ENCODE data around the gene MAP10.

Gene MAP10

DNA sequence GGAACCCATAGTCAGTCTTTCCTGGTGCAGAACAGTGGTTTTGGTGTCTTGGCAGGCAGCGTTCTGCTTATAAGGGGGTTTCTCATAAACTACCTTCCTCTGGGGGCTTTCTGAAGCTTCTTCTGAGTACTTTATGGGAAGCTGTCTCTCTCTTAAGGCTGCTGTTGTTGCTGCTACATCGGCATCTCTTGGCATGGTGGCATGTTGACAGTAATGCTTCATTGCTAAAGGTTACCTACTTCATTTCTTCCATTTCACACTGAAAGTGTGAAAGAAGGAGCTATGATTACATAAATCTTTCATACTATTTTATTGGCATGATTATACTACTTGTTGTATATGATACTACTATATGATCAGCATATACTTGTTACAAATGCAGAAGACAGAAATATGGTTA lies 6.3 kb upstream of the MAP10 start:
- DNase-seq = no peak

DNA sequence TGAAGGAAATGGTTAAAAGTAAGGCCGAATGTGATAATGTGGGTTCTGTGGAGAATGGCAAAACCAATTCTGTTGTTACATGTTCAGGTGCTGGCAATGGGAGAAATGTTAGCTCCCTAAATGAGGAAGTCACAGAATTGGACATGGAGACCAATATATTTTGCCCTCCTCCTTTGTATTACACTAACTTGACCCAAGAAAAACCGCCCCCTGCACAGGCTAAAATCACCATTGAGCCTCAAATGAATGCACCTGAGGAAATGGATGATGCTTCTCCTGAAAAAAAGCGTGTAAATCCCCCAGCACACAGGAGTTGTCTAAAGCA lies 932 bp downstream of the MAP10 start:
- no peak for DNase-seq

DNA sequence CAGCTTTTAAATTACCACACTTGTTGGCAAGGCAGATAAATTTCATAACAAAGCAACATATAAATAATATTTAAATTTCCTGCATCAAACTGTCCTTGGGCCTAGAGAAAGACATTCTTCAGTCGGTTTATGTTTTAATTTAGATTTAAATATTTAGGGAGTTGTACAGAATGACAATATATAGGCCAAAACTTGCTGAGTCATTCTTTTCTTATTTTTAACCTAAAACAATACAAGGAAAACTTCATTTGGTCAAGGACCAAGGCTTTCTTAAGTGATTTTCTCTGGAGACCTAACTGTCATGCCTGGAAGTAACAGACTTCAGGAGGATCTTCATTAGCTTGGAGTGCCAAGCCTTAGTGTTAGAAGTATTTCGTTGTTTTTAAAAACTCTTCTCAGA lies 5.6 kb downstream of the MAP10 start:
- DNase-seq = no peak

DNA sequence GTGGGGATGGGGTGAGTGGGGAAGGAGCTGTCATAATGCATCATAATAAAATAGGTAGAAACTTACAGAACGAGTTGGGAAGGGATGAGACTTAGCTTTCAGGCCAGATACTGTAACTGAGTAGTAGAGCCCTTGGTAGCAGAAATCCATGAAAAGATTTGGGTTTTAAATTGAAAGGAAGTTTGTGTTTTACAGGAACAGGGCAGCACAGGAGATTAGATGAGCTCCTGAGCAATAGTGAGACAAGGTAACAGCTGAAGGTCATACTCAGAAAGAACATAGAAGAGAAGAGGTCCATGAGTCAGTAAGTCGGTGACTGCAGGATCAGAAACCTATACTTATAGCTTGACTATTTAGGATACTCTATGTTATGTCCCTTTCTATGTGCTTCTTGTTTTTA lies 7.3 kb downstream of the MAP10 start:
- no peak for DNase-seq

DNA sequence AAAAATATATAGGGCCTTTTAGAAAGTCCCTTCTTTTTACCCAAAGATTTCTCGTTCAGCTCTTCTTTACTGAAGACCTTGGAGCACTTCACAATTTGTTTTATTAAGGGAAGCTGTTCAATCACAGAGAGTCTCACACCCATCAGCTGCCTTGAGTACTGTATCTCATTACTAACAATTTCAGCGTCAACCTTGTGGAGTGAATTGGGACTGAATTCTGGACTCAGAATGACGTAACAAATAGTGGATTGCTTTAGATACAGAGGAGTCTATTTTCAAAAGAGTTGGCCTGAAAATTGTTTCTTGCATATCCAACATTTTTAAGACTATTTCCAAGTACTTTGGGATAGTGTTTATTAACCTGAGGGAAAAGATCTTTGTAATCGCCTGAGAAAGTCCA lies 7.9 kb downstream of the MAP10 start:
- DNase-seq = no peak

DNA sequence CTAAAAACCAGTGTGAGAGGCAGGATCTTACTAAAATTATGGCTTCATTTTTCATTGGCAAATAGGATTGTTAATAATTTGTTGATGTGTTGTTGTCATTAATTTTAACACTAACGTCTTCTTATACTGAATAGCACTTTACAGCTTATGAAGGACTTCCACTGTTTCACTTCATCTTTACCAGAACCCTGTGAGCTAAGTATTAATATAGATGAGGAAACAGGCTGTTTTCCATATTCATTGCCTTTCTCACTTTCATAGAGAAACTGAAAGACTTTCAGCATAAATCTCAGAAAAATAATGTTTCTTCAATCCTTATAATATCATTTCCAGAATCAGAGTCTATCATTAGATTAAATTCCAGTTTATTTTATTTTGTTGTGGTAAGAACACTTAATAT lies 8.5 kb downstream of the MAP10 start:
- no peak for DNase-seq

DNA sequence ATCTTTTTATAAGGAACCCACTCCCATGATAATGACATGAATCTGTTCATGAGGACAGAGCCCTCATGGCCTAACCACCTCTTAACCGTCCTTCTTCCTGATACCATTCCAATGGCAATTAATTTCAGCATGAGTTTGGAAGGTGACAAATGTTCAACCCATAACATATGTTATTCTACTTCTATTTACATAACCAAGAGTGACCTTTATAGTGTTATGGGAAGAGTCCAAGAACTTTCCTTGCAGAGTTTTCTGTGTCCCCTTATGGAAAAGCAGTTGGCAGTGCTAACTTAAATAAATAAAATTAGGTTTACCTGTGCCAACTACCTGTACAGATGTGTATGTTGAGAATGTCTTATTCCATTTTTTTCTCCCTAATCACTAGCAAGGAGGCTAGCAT lies 11.1 kb downstream of the MAP10 start:
- no peak for DNase-seq

DNA sequence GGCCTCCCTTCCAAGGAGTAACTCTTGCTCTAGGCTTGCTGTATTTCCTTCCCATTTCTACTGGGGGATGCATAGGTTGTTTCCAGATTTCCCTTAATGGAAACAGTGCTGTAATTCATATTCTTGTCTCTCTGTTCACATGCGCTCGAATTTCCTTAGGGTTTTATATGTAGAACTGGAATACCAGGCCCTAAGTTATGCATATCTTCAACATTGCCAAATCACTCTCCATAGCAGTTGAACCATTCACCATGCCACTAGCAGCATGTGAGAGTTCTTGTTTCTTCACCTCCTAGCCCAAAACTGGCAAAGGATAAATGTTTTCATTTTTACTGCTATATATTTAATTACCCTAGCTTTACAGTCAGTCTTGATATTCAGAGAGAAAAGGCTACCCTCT lies 12.8 kb downstream of the MAP10 start:
- DNase-seq = no peak

DNA sequence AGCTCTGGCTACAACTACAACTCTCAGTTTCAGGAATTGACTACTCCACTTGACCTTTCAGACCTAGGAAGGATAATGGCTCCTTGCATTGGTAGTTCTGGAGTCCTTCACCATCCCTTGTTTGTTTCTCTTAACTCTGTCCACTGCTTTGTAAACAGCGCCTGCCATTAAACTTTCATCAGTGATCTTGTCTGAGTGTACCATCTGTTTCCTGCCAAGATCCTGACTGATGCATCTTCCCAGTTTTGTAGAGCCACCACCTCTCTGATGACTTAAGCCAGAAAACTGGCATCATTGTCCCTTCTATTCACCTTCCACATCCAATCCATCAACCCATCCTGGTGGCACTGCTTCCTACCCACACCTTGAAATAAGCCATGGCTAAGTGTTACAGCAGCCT lies 15.2 kb downstream of the MAP10 start:
- DNase-seq = no peak

DNA sequence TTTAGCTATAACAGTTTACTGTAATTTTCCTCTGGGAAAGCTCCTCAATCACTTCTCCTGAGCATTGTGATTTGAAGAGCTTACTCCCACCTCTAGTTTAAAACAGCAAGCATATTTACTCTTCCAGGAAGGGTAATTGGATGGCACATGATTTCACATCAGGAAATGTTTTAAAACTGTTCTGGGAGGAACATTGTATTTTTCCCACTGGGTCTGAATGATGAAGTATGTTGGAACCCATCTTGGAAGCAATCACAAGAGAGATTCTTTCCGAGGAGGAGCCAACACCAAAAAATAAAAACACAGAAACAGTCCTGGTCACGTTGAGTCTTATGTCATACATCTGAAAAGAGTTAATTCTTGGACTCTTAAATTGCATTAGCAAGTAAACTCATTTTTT lies 17.3 kb downstream of the MAP10 start:
- no peak for DNase-seq

DNA sequence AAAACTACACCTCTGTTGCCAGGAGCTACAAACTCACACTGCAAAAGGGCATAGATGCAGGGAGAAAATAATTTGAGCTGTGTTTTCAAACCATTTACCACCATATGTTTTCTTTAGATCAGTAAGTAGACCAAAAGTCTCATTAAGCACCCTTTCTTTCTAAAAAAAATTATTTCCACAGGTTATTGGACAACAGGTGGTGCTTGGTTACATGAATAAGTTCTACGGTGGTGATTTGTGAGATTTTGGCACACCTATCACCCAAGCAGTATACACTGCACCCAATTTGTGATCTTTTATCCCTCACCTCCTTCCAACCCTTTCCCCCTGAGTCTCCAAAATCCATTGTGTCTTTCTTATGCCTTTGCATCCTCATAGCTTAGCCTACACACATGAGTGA lies 21.1 kb downstream of the MAP10 start:
- DNase-seq = no peak

DNA sequence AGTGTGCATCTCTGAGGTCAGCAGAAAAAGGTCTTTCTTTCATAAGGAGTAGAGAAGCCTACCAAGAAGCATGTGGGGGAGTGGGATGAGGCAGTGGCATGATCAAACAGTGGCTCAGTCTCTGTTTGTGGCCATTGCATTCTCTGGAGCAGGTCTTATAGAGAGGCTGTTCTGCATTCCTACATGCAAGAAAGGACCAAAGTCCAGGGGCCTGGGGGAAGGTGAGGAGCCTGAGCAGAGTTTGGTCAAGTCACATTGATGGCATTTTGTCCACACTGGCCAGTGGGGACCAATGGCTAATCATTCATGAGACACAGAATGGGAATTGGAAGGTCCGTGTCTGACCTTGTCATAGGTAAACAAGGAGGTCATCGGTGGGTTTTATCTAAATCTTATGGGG lies 25.4 kb downstream of the MAP10 start:
- DNase-seq = no peak

DNA sequence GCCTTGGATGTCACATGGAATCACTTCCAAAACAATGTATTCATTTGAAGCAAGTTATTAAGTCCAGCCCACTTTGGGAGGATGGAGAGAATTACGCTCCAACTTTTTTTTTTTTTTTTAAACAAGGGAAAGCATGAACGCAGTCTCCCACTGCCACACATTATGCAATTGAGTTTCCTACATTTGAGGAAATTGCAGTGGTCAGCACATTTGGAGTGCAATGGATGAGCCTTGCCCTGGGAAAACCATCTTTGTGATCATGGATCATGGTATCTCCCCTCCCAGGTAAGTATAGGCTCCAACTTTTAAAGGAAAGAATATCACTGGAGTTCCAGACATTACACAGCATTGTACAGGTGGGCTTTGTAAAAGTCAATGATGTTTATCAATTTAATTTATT lies 26.7 kb downstream of the MAP10 start:
- no peak for DNase-seq

DNA sequence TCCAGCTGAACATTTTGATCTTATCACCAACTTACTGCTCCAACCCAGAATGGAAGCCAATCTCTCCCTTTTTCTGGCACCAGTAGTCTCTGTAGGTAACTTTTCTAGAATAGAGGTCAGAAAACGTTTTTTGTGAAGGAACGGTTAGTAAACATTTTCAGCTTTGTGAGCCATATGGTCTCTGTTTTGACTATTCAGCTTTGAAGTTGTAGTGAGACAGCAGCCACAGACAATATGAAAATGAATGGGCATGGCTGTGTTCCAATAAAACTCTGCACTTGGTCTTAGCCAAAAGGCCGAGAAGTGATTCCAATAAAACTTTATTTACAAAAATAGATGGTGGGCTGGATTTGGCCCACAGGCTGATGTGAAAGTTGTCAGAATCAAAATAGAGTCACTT lies 28.9 kb downstream of the MAP10 start:
- no peak for DNase-seq

DNA sequence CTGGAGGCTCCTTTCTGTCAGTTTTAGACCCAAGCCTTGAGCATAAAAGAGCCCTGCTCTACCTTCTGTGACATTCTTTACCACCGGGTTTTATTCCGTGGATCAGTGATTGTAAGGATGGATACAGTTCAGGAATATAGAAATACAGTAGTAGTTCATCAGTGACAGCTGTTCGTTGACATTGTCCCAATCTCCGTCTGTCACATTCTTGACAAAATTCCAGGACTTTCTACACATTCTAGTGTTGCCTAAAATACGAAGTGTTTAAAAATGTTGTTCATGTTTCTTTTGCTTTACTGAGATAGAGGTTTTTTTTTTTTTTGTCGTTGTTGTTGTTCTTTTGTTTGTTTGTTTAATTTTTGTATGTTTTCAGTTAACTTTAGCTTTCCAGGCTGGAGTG lies 29.9 kb downstream of the MAP10 start:
- DNase-seq = no peak

DNA sequence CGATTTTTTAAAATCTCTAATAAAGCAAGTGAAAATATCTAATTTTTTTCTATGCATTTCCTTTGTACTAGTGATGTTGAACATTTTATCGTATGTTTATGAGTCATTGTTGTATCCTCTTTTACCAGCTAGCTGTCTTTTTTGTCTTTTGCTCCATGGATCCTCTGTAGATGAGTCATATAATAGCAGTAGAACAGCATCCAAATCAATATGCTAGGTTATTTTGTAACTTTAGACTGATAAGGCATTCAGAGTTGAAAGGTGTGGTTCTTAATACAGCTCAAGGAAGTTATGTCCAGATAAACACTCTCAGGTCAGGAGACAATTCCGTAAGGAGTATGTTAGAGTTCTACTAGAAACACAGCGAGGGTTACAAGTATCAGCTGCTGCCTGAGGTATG lies 31.9 kb downstream of the MAP10 start:
- DNase-seq = no peak

DNA sequence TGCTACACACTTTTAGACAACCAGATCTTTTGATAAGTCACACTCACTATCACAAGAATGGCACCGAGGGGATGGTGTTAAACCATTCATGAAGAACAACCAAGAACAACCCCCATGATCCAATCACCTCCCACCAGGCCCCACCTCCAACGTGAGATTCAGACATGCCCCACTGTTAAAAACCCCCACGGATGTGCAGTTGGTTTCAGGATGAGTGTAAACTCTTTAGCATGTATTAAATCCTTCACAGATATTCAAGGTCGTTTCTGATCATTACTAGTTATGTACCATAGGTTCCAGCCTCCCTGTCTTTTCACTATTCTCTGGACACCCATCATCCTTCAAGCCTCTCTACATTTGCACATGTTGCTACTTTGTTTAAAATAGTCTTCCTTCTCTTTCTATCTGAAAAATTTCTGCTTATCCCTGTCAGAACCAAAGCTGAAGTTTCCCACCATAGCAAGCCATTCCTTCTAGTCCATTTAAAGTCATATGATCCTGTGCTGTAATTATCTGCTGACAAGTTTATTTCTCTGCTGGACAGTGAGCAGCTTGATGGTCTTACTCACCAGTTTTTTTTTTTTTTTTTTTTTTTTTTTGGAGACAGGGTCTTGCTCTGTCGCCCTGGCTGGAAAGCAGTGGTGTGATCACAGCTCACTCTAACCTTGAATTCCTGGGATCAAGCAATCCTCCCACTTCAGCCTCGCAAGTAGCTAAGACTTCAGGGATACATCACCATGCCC lies 36.8 kb downstream of the MAP10 start:
- no peak for DNase-seq

DNA sequence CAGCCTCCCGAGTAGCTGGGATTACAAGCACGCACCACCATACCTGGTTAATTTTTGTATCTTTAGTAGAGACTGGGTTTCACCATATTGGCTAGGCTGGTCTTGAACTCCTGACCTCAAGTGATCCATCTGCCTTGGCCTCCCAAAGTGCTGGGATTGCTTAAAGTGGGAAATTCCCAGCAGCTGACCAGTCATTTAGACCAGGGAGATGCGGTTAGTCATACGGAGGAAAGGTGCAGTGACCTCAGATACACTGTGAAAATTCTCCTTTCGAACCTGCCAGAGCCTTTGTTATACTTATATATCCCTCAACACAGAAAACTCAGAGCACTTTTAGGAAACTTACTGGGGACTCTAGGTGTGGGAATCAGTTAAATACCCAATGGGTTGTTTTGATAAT lies 39.6 kb downstream of the MAP10 start:
- no peak for DNase-seq

DNA sequence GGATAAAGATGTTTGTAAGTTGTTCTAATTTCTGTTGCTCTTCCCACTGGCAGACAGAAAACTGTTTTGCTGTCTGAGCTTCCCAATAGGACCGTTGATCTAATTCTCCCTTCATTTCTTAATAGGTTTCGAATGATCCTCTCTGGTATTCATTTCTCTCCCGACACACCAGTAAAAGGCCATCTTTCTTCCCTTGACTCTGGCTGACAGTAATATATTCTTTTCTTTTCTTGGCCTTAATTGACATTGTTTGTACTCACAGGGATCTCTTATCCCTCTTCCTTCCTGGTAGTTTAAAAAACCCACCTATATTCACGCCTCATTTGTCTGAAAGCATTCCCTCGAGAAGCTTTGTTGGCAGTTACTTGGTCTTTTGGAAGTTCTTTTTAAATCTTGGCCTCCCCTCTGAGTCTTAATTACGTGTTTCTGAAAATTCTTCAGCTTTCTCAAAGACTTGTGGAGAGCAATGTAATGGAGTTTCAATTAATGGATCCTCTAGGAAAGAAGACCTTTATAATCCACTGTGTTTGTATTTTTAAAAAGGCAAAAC lies 40.3 kb downstream of the MAP10 start:
- no peak for DNase-seq

DNA sequence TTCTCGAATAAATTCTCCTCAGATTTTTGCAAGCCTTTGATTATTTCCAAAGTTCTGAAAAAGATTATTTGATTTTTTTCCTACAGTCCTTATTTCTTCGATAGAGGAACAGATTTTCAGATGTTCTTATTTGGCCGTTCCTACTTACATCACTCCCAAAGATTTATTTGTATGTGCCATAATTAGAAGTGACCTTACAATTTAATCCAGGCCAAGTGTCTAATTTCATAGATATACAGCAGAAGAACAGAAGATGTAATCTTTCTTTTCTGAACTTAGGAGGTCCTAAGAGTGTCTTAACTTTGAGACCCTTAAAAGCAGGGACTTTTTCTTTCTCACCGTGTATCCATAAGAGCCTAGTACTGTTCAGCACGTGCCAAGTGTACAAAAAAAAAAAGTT lies 46.3 kb downstream of the MAP10 start:
- no peak for DNase-seq

DNA sequence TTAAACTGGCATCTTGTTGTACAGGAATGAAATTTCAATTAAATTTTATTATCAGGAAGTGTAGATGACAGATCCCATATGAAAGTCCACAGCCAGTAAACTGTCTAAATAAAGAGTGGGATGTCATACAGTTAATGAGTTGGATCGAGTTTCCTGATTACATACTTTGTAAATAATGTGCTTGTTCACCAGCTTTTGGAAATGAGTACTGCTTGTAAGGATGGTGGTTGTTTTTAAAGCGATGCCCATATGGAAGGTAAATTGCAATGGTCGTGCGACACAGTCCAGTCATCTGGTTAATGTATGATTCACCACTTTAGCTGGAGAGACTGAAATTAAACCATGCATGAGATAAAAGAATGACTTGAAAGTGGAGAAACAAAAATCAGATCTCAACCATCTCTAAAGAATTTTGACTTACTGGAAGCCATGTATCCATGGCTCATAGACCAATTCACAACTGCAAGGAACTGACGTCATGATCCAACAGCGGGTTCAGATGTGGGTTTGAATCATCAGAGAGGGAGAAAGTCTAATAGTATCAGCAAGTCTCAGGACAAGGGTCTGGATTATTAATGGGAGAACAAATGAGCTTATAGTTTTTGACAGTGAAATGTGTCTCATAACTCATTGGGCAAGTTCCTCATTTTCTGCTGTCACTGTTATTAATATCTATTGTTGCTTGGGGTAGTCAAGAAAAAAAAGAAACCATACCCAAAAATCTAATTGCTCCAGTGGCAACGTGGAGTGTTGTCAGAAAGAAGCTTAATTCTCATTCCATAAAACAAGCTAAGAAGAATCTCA lies 49.0 kb downstream of the MAP10 start:
- DNase-seq = peak in 1 of 2 experiments; percentile 23

DNA sequence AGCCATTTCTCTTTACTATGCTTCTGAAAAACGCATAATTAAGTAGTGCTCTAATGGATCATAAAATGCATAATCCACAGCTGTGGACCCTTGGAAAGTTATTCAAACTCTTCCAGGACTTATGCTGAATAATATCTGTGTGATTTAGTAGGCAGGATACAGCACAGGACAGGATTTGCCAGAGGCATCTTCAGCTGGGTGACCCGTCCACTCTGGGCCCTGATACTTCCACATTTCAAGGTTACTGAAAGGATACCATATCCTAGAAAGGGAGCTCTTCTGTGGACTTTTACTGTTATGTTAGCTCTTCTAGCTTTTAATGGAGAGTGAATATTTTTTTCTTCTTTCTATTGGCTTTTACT lies 49.6 kb downstream of the MAP10 start:
- DNase-seq = no peak

DNA sequence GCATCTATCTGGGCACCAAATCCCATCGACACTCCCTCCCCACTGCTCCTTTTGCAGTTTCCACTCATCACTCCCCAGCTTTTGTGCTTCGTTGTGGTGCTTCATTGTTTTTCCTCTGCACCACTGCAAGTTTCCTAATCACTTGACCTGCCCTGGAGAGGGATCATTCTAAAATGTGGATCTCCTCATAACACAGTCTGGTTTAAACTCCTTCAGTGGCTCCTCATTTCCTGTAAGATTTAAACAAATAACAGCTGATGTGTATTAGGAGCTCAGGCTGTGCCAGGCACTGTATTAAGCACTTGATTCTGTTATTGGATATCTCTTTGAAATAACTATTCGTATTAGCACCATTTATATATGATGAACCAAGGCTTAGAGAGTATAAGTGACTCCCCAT lies 51.3 kb downstream of the MAP10 start:
- DNase-seq = no peak

All from SHP77 (cell line).